VCaP (cell line): Measurements from ENCODE around the gene TNFRSF25.

Source experiments
- H3K27ac ChIP-seq: fragments of 450-650 bp; 2 replicates; pipeline ENCODE4 v1.5.1; 2017
- TF ChIP-seq, protein P1 (sequence below): fragments of 450-650 bp; conservative IDR thresholded peaks from 2 replicates; pipeline ENCODE4 v1.5.1; 2017; ENCODE audit warnings: mild to moderate bottlenecking, moderate library complexity

Gene TNFRSF25

DNA sequence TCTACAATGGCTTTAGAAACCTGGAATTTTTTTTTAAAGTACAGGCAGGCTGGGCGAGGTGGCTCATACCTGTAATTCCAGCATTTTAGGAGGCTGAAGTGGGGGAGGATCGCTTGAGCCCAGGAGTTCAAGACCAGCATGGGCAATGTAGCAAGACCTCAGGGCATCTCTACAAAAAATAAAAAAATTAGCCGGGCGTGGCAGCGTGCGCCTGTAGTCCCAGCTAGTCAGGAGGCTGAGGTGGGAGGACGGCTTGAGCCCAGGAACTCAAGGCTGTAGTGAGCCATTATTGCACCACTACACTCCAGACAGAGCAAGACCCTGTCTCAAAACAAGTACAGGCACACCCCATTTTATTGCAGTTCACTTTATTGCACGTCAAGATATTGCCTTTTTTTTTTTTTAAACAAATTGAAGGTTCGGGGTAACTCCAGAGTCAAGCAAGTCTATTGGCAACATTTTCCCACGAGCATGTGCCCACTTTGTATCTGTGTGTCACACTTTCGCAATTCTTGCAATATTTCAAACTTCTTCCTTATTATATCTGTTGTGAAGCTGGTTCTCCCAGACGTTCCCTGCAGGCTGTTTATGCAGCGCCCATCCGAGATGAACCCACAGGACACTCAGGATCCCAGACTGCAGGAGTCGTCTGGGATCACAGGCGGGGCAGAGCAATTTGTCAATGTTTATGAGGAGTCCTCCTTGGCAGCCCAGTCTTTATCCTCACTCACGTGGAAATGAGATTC, 50.9 kb downstream of the TNFRSF25 start:
- H3K27ac ChIP-seq = peak overlapping the region; percentile 91; the same call in 1 of the 2 replicates
- TF ChIP-seq, protein P1, sequence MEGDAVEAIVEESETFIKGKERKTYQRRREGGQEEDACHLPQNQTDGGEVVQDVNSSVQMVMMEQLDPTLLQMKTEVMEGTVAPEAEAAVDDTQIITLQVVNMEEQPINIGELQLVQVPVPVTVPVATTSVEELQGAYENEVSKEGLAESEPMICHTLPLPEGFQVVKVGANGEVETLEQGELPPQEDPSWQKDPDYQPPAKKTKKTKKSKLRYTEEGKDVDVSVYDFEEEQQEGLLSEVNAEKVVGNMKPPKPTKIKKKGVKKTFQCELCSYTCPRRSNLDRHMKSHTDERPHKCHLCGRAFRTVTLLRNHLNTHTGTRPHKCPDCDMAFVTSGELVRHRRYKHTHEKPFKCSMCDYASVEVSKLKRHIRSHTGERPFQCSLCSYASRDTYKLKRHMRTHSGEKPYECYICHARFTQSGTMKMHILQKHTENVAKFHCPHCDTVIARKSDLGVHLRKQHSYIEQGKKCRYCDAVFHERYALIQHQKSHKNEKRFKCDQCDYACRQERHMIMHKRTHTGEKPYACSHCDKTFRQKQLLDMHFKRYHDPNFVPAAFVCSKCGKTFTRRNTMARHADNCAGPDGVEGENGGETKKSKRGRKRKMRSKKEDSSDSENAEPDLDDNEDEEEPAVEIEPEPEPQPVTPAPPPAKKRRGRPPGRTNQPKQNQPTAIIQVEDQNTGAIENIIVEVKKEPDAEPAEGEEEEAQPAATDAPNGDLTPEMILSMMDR = no peak

DNA sequence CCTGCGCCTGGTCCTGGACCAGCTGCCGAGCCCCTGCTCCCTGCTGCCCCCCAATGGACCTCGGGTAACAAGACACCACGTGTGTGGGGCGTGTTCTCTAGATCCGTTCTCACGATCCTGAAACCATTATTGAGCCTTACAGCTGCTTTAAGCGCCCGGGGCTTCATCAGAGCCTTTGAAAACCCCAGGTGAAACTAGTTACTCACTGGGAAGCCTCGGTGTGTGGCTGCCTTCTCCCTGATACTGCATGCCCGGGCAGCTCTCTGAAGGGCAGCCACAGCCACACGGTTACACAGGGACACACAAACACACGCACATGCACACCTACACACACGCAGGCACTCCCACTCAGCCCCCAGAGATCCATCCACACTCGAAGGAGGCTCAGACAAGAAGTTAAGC, 51.5 kb downstream of the TNFRSF25 start:
- TF ChIP-seq, protein P1 = peak; percentile 55
- H3K27ac ChIP-seq = peak overlapping the region; percentile 91

DNA sequence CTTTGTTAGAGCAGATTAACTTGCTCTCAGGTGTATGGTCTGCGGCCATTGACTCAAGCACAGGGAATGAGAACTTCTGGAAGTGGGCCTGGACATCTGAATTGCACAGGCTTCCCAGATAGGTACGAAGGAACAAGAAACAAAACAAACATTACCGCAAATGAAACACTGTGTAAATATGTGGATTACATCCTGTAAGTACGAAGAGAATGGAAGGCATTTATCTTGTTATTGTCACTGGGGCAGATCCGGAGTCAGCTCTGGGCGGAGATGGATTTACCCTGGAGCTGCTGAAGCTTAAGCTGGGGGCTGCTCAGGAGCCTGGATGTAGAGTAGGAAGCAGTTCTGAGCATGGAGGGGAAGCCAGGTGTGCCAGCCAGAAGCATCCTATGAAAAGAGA, 53.1 kb downstream of the TNFRSF25 start:
- peak overlapping the region; percentile 91 for H3K27ac ChIP-seq
- TF ChIP-seq, protein P1 = no peak
